Smooth muscle cell (in vitro differentiated cells): ENCODE results near the gene APBA2. TPM values are rescaled to one million over a fixed set of nuclear protein-coding genes. Genes with fewer than 3 reads are reported as not detected.

Source experiments
- DNase-seq: peaks from one replicate; lab custom pipeline; 2025; ENCODE audit not compliant: unreplicated experiment; lab: John Stamatoyannopoulos, UW
- H2AFZ ChIP-seq: fragments of 200-600 bp; sonication (generic); 2 replicates; pipeline ENCODE4 v1.6.0; 2016; ENCODE audit warnings: antibody characterized with exemption, low read depth, mild to moderate bottlenecking
- H3F3A ChIP-seq: fragments of 200-600 bp; sonication (generic); 2 replicates; pipeline ENCODE4 v1.6.0; 2017; ENCODE audit warnings: antibody characterized with exemption, low read depth
- H3K27ac ChIP-seq: fragments of 200-600 bp; sonication (generic); 2 replicates; pipeline ENCODE4 v1.5.1; 2016; ENCODE audit warnings: low read depth, mild to moderate bottlenecking
- H3K27me3 ChIP-seq: fragments of 200-600 bp; sonication (generic); 2 replicates; pipeline ENCODE4 v1.6.1; 2016; ENCODE audit warnings: low read depth, mild to moderate bottlenecking
- H3K36me3 ChIP-seq: fragments of 200-600 bp; sonication (generic); 2 replicates; pipeline ENCODE4 v1.5.1; 2016; ENCODE audit warnings: low read depth
- H3K4me1 ChIP-seq: fragments of 200-600 bp; sonication (generic); 2 replicates; pipeline ENCODE4 v1.5.1; 2016; ENCODE audit warnings: low read depth
- H3K4me2 ChIP-seq: fragments of 200-600 bp; sonication (generic); 2 replicates; pipeline ENCODE4 v1.6.0; 2016; ENCODE audit warnings: mild to moderate bottlenecking
- H3K4me3 ChIP-seq: fragments of 200-600 bp; sonication (generic); 2 replicates; pipeline ENCODE4 v1.5.1; 2016; ENCODE audit warnings: mild to moderate bottlenecking
- H3K79me2 ChIP-seq: fragments of 200-600 bp; sonication (generic); 2 replicates; pipeline ENCODE4 v1.6.0; 2016; ENCODE audit warnings: low read depth, mild to moderate bottlenecking
- H3K9ac ChIP-seq: fragments of 200-600 bp; sonication (generic); 2 replicates; pipeline ENCODE4 v1.6.0; 2016; ENCODE audit warnings: low read depth
- H3K9me3 ChIP-seq: fragments of 200-600 bp; sonication (generic); replicated peaks from 2 replicates; pipeline ENCODE4 v1.5.1; 2016; ENCODE audit warnings: low read depth
- H4K20me1 ChIP-seq: fragments of 200-600 bp; sonication (generic); 2 replicates; pipeline ENCODE4 v1.6.0; 2016; ENCODE audit warnings: low read depth
- CTCF ChIP-seq: fragments of 200-600 bp; sonication (generic); IDR thresholded peaks from 2 replicates; pipeline ENCODE4 v1.5.1; 2017; ENCODE audit warnings: borderline replicate concordance, mild to moderate bottlenecking, antibody characterized with exemption; ENCODE audit not compliant: insufficient read depth, poor library complexity, severe bottlenecking
- WGBS: methylation state at CpG from one replicate; pipeline ENCODE4 v1.1.7; 2016; ENCODE audit warnings: low lambda C conversion rate; 5-methylcytosine and 5-hydroxymethylcytosine counted together
- polyA plus RNA-seq: library from polyadenylated mRNA; unstranded; fragments of >200 nt; fragmentation: Nextera tagmentation; extraction: Ambion mirVana; gene quantifications from 2 replicates; pipeline ENCODE4 v1.2.1, GENCODE V29; 2016
- total RNA-seq: library from RNA; depleted of rRNA; stranded (reverse); fragments of >200 nt; gene quantifications from 2 replicates; pipeline ENCODE4 v1.2.3, GENCODE V29; 2014

Gene APBA2
- total and polyA plus RNA-seq, 2 experiments from 2014 or later, result 10.2 to 14.9 TPM

GRCh38 chr15:28901587-28901980 is 15.8 kb downstream of the APBA2 start:
- DNase-seq, result no peak

GRCh38 chr15:28901987-28902745 is 16.4 kb downstream of the APBA2 start:
- no peak overlapping the region for H3K9ac ChIP-seq
- no peak overlapping the region for H3K4me3 ChIP-seq
- no peak overlapping the region for H2AFZ ChIP-seq
- no peaks in the 10 kb centered on the region for H3K36me3 ChIP-seq
- no peaks in the 10 kb centered on the region for H4K20me1 ChIP-seq
- no peaks in the 10 kb centered on the region for H3K9me3 ChIP-seq
- no peak for DNase-seq
- H3K79me2 ChIP-seq, result no peaks in the 10 kb centered on the region
- no peak for TF ChIP-seq CTCF
- H3K27ac ChIP-seq, result no peak overlapping the region
- H3K27me3 ChIP-seq, result no peaks in the 10 kb centered on the region
- WGBS, result 94% methylated on average over 13 of the region's 14 CpGs
- H3K4me1 ChIP-seq, result no peaks in the 10 kb centered on the region
- no peaks in the 10 kb centered on the region for H3F3A ChIP-seq
- H3K4me2 ChIP-seq, result no peak overlapping the region

More at GRCh38 chr15:28901587-28901980, 15.8 kb downstream of the APBA2 start:
- Histone ChIP-seq H4K20me1 (no peaks in the 10 kb centered on the region), H3K79me2 (no peaks in the 10 kb centered on the region), H3K4me3 (no peak overlapping the region), H3K4me1 (no peaks in the 10 kb centered on the region), H3K27me3 (no peaks in the 10 kb centered on the region), H3K36me3 (no peaks in the 10 kb centered on the region), H3K27ac (no peak overlapping the region), H3F3A (no peaks in the 10 kb centered on the region), H3K4me2 (no peak overlapping the region), H3K9me3 (no peaks in the 10 kb centered on the region), H3K9ac (no peak overlapping the region), H2AFZ (no peak overlapping the region)
- WGBS, result 94% methylated on average over 6 of the region's 7 CpGs
- no peak for TF ChIP-seq CTCF

GRCh38 chr15:28902856-28903255 is 17.1 kb downstream of the APBA2 start:
- no peaks in the 10 kb centered on the region for H4K20me1 ChIP-seq
- 96% methylated on average over 5 of the region's 5 CpGs for WGBS
- H3K9me3 ChIP-seq, result no peaks in the 10 kb centered on the region
- H3K36me3 ChIP-seq, result no peaks in the 10 kb centered on the region
- H3K4me3 ChIP-seq, result no peak overlapping the region
- H3F3A ChIP-seq, result no peaks in the 10 kb centered on the region
- H3K79me2 ChIP-seq, result no peaks in the 10 kb centered on the region
- no peaks in the 10 kb centered on the region for H3K4me1 ChIP-seq
- no peak overlapping the region for H3K4me2 ChIP-seq
- H3K27me3 ChIP-seq, result no peaks in the 10 kb centered on the region
- no peak overlapping the region for H3K9ac ChIP-seq
- H3K27ac ChIP-seq, result no peak overlapping the region
- no peak overlapping the region for H2AFZ ChIP-seq
- DNase-seq, result no peak
- no peak for TF ChIP-seq CTCF

- Histone ChIP-seq H2AFZ (no peak overlapping the region), H3K27ac (no peak overlapping the region), H3K36me3 (no peaks in the 10 kb centered on the region), H3K9ac (no peak overlapping the region), H3K4me1 (no peaks in the 10 kb centered on the region), H3K4me3 (no peak overlapping the region), H3K4me2 (no peak overlapping the region), H3K79me2 (no peaks in the 10 kb centered on the region), H3K9me3 (no peaks in the 10 kb centered on the region), H3K27me3 (no peaks in the 10 kb centered on the region), H3F3A (no peaks in the 10 kb centered on the region), H4K20me1 (no peaks in the 10 kb centered on the region)
- DNase-seq, result no peak
- TF ChIP-seq CTCF, result no peak
- 96% methylated on average over 7 of the region's 8 CpGs for WGBS
Observed at GRCh38 chr15:28903555-28903954, 17.8 kb downstream of the APBA2 start.
